Brain microvascular endothelial cell (primary cell): Measurements from ENCODE around the gene MSI1.
A peak's percentile ranks its signal among the peaks of the same experiment; 100 is the strongest.

ENCODE experiments used
- DNase-seq: peaks from one replicate; pipeline ENCODE4 v3.0.0-alpha.2; 2020
- H3K27ac ChIP-seq: fragments of 250-450 bp; sonication (Bioruptor Pico); 2 replicates; pipeline ENCODE4 v1.5.1; 2020; ENCODE audit warnings: mild to moderate bottlenecking, moderate library complexity
- H3K27me3 ChIP-seq: fragments of 250-450 bp; sonication (Bioruptor Pico); replicated peaks from 2 replicates; pipeline ENCODE4 v1.5.1; 2020; ENCODE audit warnings: mild to moderate bottlenecking
- H3K36me3 ChIP-seq: fragments of 250-450 bp; sonication (Bioruptor Pico); replicated peaks from 2 replicates; pipeline ENCODE4 v1.5.1; 2020; ENCODE audit warnings: mild to moderate bottlenecking
- H3K4me3 ChIP-seq: 2 replicates; pipeline ENCODE4 v1.5.1; 2011; ENCODE audit warnings: low read depth, mild to moderate bottlenecking, control low read depth, low read length, moderate library complexity
- CTCF ChIP-seq: IDR thresholded peaks from 2 replicates; pipeline ENCODE4 v1.5.1; 2011; ENCODE audit warnings: low read depth, mild to moderate bottlenecking, moderate library complexity, low read length, control low read depth, inconsistent platforms; ENCODE audit errors: missing control alignments
- in situ Hi-C: cut with HindIII; loops from 2 replicates; pipeline ENCODE4 v1.10.0; 2017; ENCODE audit warnings: low sequenced_read_pairs, low pct_ligation_motif_present

The MSI1 gene

DNA sequence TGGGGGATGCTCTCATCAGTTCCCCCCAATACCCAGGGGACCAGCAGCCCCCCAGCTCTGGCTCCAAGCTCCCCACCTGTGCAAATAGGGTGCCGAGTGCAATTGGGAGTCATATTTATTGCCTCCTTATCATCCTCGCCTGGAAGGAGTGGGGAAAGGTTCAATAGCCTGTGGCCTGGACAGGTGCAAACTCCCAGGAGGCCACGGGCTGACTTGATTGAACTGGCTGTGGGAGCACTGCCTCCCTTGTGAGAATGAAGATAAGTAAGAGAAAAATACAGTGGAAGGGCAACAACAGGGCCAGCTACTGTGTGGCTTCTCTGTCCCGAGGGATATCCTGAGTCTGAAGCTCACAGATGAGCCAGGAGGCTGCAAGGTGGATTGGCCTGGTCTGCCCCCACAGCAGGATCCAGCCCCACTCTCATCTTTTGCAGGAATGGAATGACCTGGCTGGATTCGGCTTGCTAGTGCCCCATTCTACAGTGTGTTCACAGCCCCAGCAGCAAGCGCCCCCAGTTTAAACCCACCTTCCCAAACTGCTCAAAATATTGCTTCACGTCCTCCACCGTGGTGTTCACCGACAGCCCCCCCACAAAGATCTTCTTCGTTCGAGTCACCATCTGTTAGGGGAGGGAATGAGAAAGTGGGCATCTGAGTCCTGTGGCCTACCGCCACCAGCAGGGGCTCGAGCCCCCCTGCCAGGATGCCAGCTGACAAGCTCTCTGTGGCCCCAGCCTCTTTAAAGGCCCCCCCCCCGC, 6.3 kb downstream of the MSI1 start:
- in situ Hi-C loops, result no loop called here
- H3K27me3 ChIP-seq, result peaks cover 5% of the 10 kb centered on the region
- no peak overlapping the region for H3K4me3 ChIP-seq
- no peak for TF ChIP-seq CTCF
- DNase-seq, result no peak
- H3K27ac ChIP-seq, result no peak overlapping the region
- no peaks in the 10 kb centered on the region for H3K36me3 ChIP-seq

DNA sequence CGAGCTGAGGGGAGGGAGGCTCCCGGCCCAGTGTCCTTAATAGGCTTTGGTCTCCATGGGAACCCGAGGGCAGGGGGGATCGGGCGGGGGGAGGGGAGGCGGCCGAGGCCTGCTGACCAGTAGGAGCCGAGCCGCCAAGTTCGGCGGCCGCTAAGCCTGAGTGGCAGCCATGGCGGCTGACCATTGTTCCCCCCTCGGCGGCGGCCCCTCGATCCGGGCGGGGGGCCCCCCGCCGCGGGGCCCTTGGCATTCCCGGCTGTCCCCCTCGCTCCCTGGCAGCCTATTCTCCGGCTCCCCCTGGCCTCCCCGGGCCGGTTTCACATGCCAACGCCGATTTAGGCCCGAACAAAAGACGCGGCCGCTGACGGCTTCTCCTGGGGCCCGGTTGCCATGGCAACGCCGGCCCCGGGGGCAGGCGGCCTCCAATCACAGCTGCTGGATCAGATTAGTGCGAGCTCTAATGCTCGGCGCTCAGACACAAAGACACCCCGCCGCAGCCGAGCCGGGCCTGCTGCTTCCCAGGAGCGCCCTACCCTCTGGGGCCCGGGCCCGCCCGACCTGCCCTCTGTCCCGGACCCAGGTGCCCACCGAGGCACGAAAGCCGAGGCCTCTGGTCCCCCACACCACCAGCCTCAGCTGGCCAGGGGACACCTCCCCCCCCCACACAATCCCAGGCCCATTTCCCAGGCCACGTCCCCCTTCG, 7.3 kb downstream of the MSI1 start:
- Histone ChIP-seq H3K27ac (no peak overlapping the region), H3K27me3 (no peaks in the 10 kb centered on the region), H3K36me3 (no peaks in the 10 kb centered on the region), H3K4me3 (peak overlapping the region; percentile 45)
- peak; percentile 67 for DNase-seq
- in situ Hi-C loops, result no loop called here
- no peak for TF ChIP-seq CTCF

DNA sequence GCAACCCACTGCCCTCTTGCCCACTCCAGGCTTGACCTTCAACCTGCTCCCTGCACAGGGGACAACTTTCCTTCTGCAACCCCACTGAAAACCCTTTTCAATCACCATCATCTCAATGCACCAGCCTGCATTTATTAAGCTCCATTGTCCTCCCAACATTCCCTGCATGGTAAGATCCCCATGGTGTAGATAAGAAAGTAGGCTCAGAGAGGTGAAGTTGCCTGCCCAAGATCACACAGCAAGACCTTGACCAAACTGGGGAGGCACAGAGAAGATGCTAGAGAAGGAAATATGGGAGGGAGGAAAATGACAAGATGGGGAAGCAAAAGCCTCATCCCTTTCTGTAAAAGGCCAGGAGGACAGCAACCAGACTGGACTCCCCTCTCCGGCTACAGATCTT, 9.8 kb downstream of the MSI1 start:
- no peaks in the 10 kb centered on the region for H3K27me3 ChIP-seq

GRCh38 chr12:120358412-120359100, 10.4 kb downstream of the MSI1 start:
- TF ChIP-seq CTCF, result no peak
- H3K4me3 ChIP-seq, result no peak overlapping the region
- no peaks in the 10 kb centered on the region for H3K27me3 ChIP-seq
- in situ Hi-C loops, result no loop called here
- H3K36me3 ChIP-seq, result no peaks in the 10 kb centered on the region
- H3K27ac ChIP-seq, result no peak overlapping the region
- no peak for DNase-seq

More for the DNA sequence above, 9.8 kb downstream of the MSI1 start:
- in situ Hi-C loops, result no loop called here
- TF ChIP-seq CTCF, result no peak
- DNase-seq, result no peak
- H3K36me3 ChIP-seq, result no peaks in the 10 kb centered on the region
- H3K27ac ChIP-seq, result no peak overlapping the region
- H3K4me3 ChIP-seq, result no peak overlapping the region

GRCh38 chr12:120357104-120357503, 11.9 kb downstream of the MSI1 start:
- in situ Hi-C loops, result no loop called here
- H3K27ac ChIP-seq, result no peak overlapping the region

More at GRCh38 chr12:120357104-120357503, 11.9 kb downstream of the MSI1 start:
- no peak for DNase-seq
- H3K4me3 ChIP-seq, result no peak overlapping the region
- H3K27me3 ChIP-seq, result no peaks in the 10 kb centered on the region
- no peaks in the 10 kb centered on the region for H3K36me3 ChIP-seq
- no peak for TF ChIP-seq CTCF
